AG09319 (cell line): Measurements from ENCODE around the gene RHEX.

Source experiments
- DNase-seq: peaks from one replicate; pipeline ENCODE4 v3.0.0-alpha.2; 2010; ENCODE audit warnings: low read depth; ENCODE audit errors: extremely low read depth
- TF ChIP-seq, protein P1 (sequence below): IDR thresholded peaks from 2 replicates; pipeline ENCODE4 v1.5.1; 2011; ENCODE audit warnings: low read depth, mild to moderate bottlenecking, inconsistent platforms, low read length, moderate library complexity

The RHEX gene

GRCh38 chr1:206080026-206080820 is 27.2 kb downstream of the RHEX start:
- TF ChIP-seq, protein P1, sequence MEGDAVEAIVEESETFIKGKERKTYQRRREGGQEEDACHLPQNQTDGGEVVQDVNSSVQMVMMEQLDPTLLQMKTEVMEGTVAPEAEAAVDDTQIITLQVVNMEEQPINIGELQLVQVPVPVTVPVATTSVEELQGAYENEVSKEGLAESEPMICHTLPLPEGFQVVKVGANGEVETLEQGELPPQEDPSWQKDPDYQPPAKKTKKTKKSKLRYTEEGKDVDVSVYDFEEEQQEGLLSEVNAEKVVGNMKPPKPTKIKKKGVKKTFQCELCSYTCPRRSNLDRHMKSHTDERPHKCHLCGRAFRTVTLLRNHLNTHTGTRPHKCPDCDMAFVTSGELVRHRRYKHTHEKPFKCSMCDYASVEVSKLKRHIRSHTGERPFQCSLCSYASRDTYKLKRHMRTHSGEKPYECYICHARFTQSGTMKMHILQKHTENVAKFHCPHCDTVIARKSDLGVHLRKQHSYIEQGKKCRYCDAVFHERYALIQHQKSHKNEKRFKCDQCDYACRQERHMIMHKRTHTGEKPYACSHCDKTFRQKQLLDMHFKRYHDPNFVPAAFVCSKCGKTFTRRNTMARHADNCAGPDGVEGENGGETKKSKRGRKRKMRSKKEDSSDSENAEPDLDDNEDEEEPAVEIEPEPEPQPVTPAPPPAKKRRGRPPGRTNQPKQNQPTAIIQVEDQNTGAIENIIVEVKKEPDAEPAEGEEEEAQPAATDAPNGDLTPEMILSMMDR, result no peak
- no peak for DNase-seq

GRCh38 chr1:206081856-206082255 is 28.9 kb downstream of the RHEX start:
- no peak for DNase-seq

GRCh38 chr1:206082831-206083695 is 30.1 kb downstream of the RHEX start:
- DNase-seq, result no peak
- TF ChIP-seq, protein P1, result no peak

More at GRCh38 chr1:206081856-206082255, 28.9 kb downstream of the RHEX start:
- TF ChIP-seq, protein P1, result no peak

GRCh38 chr1:206083750-206084149 is 30.8 kb downstream of the RHEX start:
- TF ChIP-seq, protein P1, result no peak
- no peak for DNase-seq

GRCh38 chr1:206087091-206087490 is 34.1 kb downstream of the RHEX start:
- TF ChIP-seq, protein P1, result no peak
- no peak for DNase-seq

- TF ChIP-seq, protein P1, result no peak
- no peak for DNase-seq
Observed at GRCh38 chr1:206089341-206089740, 36.4 kb downstream of the RHEX start.

DNA sequence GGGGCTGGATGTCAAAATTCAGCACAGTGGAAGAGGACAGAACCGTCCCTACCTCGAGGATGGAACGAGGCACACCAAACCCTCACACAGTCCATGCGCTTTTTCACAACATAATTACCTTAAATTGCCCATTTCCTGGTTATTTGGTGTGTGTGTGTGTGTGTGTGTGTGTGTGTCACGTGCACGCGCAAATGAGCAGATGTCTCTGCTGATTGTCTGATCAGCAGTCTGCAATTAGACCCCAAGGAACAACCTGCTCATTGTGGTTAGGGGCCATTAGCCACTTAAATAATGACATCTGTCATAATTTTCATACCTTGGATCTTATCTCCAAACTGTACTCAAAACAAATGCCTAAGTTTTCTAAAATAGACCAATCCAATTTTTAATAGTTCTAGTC is 41.1 kb downstream of the RHEX start:
- TF ChIP-seq, protein P1, result no peak
- DNase-seq, result no peak
